Liver (tissue), 9 donors: ENCODE results near the gene RGS10. TPM values are rescaled to one million over a fixed set of nuclear protein-coding genes. Genes with fewer than 3 reads are reported as not detected.

Experiments
- DNase-seq: peaks from one replicate; pipeline ENCODE4 v3.0.0-alpha.2; 2017; ENCODE audit warnings: low spot score
- H3K27ac ChIP-seq, 2 donors: one replicate each; pipeline ENCODE4 v1.7.0; 2013; ENCODE audit warnings: inconsistent platforms in 2 of 2, low read length in 2 of 2, control low read depth in 1 of 2, low read depth in 1 of 2, mild to moderate bottlenecking in 1 of 2
- H3K27me3 ChIP-seq, 4 donors: one replicate each; pipeline versions ENCODE4 v1.6.1 to v1.7.0; 2013; ENCODE audit warnings: low read length in 3 of 4, inconsistent platforms in 1 of 4, mild to moderate bottlenecking in 1 of 4, moderate library complexity in 1 of 4; ENCODE audit not compliant: control insufficient read depth in 4 of 4, insufficient read depth in 4 of 4
- H3K36me3 ChIP-seq, 4 donors: one replicate each; pipeline versions ENCODE4 v1.6.1 to v1.7.0; 2013; ENCODE audit warnings: low read length in 3 of 4, mild to moderate bottlenecking in 3 of 4, low read depth in 1 of 4, moderate library complexity in 1 of 4; ENCODE audit not compliant: control insufficient read depth in 4 of 4, insufficient read depth in 3 of 4
- H3K4me1 ChIP-seq, 4 donors: one replicate each; pipeline versions ENCODE4 v1.6.1 to v1.7.0; 2013; ENCODE audit warnings: low read length in 3 of 4, mild to moderate bottlenecking in 3 of 4, moderate library complexity in 1 of 4; ENCODE audit not compliant: control insufficient read depth in 4 of 4, insufficient read depth in 4 of 4
- H3K4me3 ChIP-seq, 3 donors: one replicate each; pipeline versions ENCODE4 v1.6.1 to v1.7.0; 2013; ENCODE audit warnings: low read length in 3 of 3, control low read depth in 1 of 3, low read depth in 1 of 3, mild to moderate bottlenecking in 1 of 3
- H3K9ac ChIP-seq, 2 donors: one replicate each; pipeline ENCODE4 v1.7.0; 2013; ENCODE audit warnings: low read length in 2 of 2, mild to moderate bottlenecking in 2 of 2, moderate library complexity in 2 of 2, control low read depth in 1 of 2, low read depth in 1 of 2
- H3K9me3 ChIP-seq, 4 donors: one replicate each; pipeline versions ENCODE4 v1.6.1 to v1.7.0; 2013; ENCODE audit warnings: low read length in 3 of 4; ENCODE audit not compliant: control insufficient read depth in 4 of 4
- ATF3 ChIP-seq: IDR thresholded peaks from 2 replicates; pipeline ENCODE4 v1.6.1; 2016; ENCODE audit warnings: antibody characterized with exemption
- CTCF ChIP-seq: fragments of 150-350 bp; IDR thresholded peaks from 2 replicates; pipeline ENCODE4 v1.5.1; 2017; ENCODE audit warnings: improper control_type of control experiment, low read depth, low read length; ENCODE audit not compliant: missing input control
- EGR1 ChIP-seq, 2 donors: IDR thresholded peaks; 2 replicates each; pipeline ENCODE4 v1.6.1; 2016 to 2018; ENCODE audit warnings: antibody characterized with exemption in 2 of 2, low read depth in 2 of 2
- FOXA1 ChIP-seq: IDR thresholded peaks from 2 replicates; pipeline ENCODE4 v1.6.1; 2016; ENCODE audit warnings: antibody characterized with exemption
- FOXA2 ChIP-seq: IDR thresholded peaks from 2 replicates; pipeline ENCODE4 v1.6.1; 2016; ENCODE audit warnings: antibody characterized with exemption
- GABPA ChIP-seq, 2 donors: IDR thresholded peaks in 1 of 2; conservative IDR thresholded peaks in 1 of 2; 2 replicates each; pipeline ENCODE4 v1.6.1; 2016; ENCODE audit warnings: antibody characterized with exemption in 2 of 2, mild to moderate bottlenecking in 1 of 2, moderate library complexity in 1 of 2
- HNF4A ChIP-seq, 2 donors: conservative IDR thresholded peaks; 2 replicates each; pipeline ENCODE4 v1.6.1; 2016; ENCODE audit warnings: antibody characterized with exemption in 2 of 2, mild to moderate bottlenecking in 2 of 2
- HNF4G ChIP-seq: IDR thresholded peaks from 2 replicates; pipeline ENCODE4 v1.6.1; 2016; ENCODE audit warnings: antibody characterized with exemption
- JUND ChIP-seq, 2 donors: IDR thresholded peaks; 2 replicates each; pipeline ENCODE4 v1.6.1; 2016; ENCODE audit warnings: antibody characterized with exemption in 2 of 2
- MAX ChIP-seq: IDR thresholded peaks from 2 replicates; pipeline ENCODE4 v1.6.1; 2016; ENCODE audit warnings: antibody characterized with exemption
- NR2F2 ChIP-seq: IDR thresholded peaks from 2 replicates; pipeline ENCODE4 v1.6.1; 2016; ENCODE audit warnings: antibody characterized with exemption
- RAD21 ChIP-seq, 2 donors: IDR thresholded peaks; 2 replicates each; pipeline ENCODE4 v1.6.1; 2016; ENCODE audit warnings: antibody characterized with exemption in 2 of 2, mild to moderate bottlenecking in 2 of 2
- REST ChIP-seq: IDR thresholded peaks from 2 replicates; pipeline ENCODE4 v1.6.1; 2016; ENCODE audit warnings: antibody characterized with exemption, mild to moderate bottlenecking
- RXRA ChIP-seq, 2 donors: IDR thresholded peaks; 2 replicates each; pipeline ENCODE4 v1.6.1; 2017 to 2018; ENCODE audit warnings: antibody characterized with exemption in 2 of 2, mild to moderate bottlenecking in 1 of 2
- SP1 ChIP-seq: IDR thresholded peaks from 2 replicates; pipeline ENCODE4 v1.6.1; 2018; ENCODE audit warnings: antibody characterized with exemption, mild to moderate bottlenecking
- TAF1 ChIP-seq: conservative IDR thresholded peaks from 2 replicates; pipeline ENCODE4 v1.6.1; 2016; ENCODE audit warnings: antibody characterized with exemption, mild to moderate bottlenecking
- YY1 ChIP-seq: IDR thresholded peaks from 2 replicates; pipeline ENCODE4 v1.6.1; 2016; ENCODE audit warnings: antibody characterized with exemption, mild to moderate bottlenecking
- WGBS: extraction: QIAGEN DNeasy Blood & Tissue Kit; methylation state at CpG from one replicate; pipeline ENCODE4 v1.1.7; 2013; 5-methylcytosine and 5-hydroxymethylcytosine counted together
- polyA plus RNA-seq, 2 donors: library from polyadenylated mRNA; stranded (reverse) in 1 of 2; unstranded in 1 of 2; fragments of 200-250 nt in 1 of 2; fragments of >200 nt in 1 of 2; fragmentation: Nextera tagmentation in 1 of 2; extraction: Ambion mirVana in 1 of 2; gene quantifications; one replicate each; pipeline versions ENCODE4 v1.2.1 to v1.2.3, GENCODE V29; 2013 to 2015
- total RNA-seq, 2 donors: library from RNA; depleted of rRNA; stranded (reverse); fragments of >200 nt; gene quantifications; one replicate each; pipeline ENCODE4 v1.2.3, GENCODE V29; 2014
- TF ChIP-seq, protein P1 (sequence below): IDR thresholded peaks from 2 replicates; pipeline ENCODE4 v1.6.1; 2016; ENCODE audit warnings: antibody characterized with exemption
- donor health status: healthy.
- donor health status: healthy.
- donor health status: healthy.
- donor health status: healthy.
- donor health status: healthy.

RGS10 gene
- total and polyA plus RNA-seq, 4 donors: 1.8 to 51.9 (median 2.2) TPM

- DNase-seq: no peak
- Histone ChIP-seq H3K9me3 (no peaks in the 10 kb centered on the region), H3K9ac (no peak overlapping the region), H3K27me3 (no peaks in the 10 kb centered on the region), H3K27ac (no peak overlapping the region), H3K36me3 (peaks cover 12 to 60% (median 47%) of the 10 kb centered on the region in 4 donors), H3K4me3 (no peak overlapping the region), H3K4me1 (no peaks in the 10 kb centered on the region)
- TF ChIP-seq FOXA2: no peak
- no peak for TF ChIP-seq CTCF
- no peak for TF ChIP-seq JUND (IDR thresholded peaks at IDR 0.05)
- TF ChIP-seq RAD21 (IDR thresholded peaks at IDR 0.05): no peak
- no peak for TF ChIP-seq MAX
- TF ChIP-seq EGR1 (IDR thresholded peaks at IDR 0.05; ENCODE audit: low read depth in 2 of 2): no peak
- TF ChIP-seq NR2F2: no peak
- no peak for TF ChIP-seq YY1
- no peak for TF ChIP-seq HNF4G
- no peak for TF ChIP-seq HNF4A (conservative IDR thresholded peaks at IDR 0.05)
- no peak for TF ChIP-seq REST
- TF ChIP-seq ATF3: no peak
- TF ChIP-seq GABPA (IDR thresholded peaks at IDR 0.05 in 1 of 2, conservative IDR thresholded peaks at IDR 0.05 in 1 of 2): no peak
- no peak for TF ChIP-seq SP1
- TF ChIP-seq TAF1: no peak
- no peak for TF ChIP-seq RXRA (IDR thresholded peaks at IDR 0.05)
- TF ChIP-seq, protein P1, sequence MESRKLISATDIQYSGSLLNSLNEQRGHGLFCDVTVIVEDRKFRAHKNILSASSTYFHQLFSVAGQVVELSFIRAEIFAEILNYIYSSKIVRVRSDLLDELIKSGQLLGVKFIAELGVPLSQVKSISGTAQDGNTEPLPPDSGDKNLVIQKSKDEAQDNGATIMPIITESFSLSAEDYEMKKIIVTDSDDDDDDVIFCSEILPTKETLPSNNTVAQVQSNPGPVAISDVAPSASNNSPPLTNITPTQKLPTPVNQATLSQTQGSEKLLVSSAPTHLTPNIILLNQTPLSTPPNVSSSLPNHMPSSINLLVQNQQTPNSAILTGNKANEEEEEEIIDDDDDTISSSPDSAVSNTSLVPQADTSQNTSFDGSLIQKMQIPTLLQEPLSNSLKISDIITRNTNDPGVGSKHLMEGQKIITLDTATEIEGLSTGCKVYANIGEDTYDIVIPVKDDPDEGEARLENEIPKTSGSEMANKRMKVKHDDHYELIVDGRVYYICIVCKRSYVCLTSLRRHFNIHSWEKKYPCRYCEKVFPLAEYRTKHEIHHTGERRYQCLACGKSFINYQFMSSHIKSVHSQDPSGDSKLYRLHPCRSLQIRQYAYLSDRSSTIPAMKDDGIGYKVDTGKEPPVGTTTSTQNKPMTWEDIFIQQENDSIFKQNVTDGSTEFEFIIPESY: no peak
- TF ChIP-seq FOXA1: no peak
- WGBS: 98% methylated on average over 3 of the region's 3 CpGs
These were observed 35.8 kb upstream of the RGS10 start for GRCh38 chr10:119578355-119578754.
